Loucy (cell line): ENCODE data around the gene KRT34.

ENCODE experiments used
- H2AFZ ChIP-seq: fragments of 200-600 bp; sonication (generic); 2 replicates; pipeline ENCODE4 v1.6.0; 2016; ENCODE audit warnings: antibody characterized with exemption, mild to moderate bottlenecking, low read length, moderate library complexity
- H3F3A ChIP-seq: fragments of 200-600 bp; 2 replicates; pipeline ENCODE4 v1.6.0; 2016; ENCODE audit warnings: antibody characterized with exemption, low read depth, mild to moderate bottlenecking
- H3K27me3 ChIP-seq: fragments of 200-600 bp; sonication (generic); 2 replicates; pipeline ENCODE4 v1.6.1; 2014; ENCODE audit warnings: low read length, mild to moderate bottlenecking; ENCODE audit not compliant: insufficient read depth, poor library complexity, severe bottlenecking
- H3K36me3 ChIP-seq: fragments of 200-600 bp; sonication (generic); 2 replicates; pipeline ENCODE4 v1.6.1; 2016; ENCODE audit warnings: low read length; ENCODE audit not compliant: insufficient read depth
- H3K4me1 ChIP-seq: fragments of 200-600 bp; sonication (generic); 2 replicates; pipeline ENCODE4 v1.5.1; 2014; ENCODE audit warnings: low read length, mild to moderate bottlenecking; ENCODE audit not compliant: insufficient read depth, poor library complexity, severe bottlenecking
- H3K4me2 ChIP-seq: fragments of 200-600 bp; sonication (generic); 2 replicates; pipeline ENCODE4 v1.6.0; 2014; ENCODE audit warnings: antibody characterized with exemption, low read length, low read depth, mild to moderate bottlenecking; ENCODE audit not compliant: poor library complexity, severe bottlenecking
- H3K4me3 ChIP-seq: fragments of 200-600 bp; sonication (generic); 2 replicates; pipeline ENCODE4 v1.5.1; 2014; ENCODE audit warnings: low read length, mild to moderate bottlenecking, mixed read lengths; ENCODE audit not compliant: poor library complexity, severe bottlenecking
- H3K79me2 ChIP-seq: fragments of 200-600 bp; sonication (generic); 2 replicates; pipeline ENCODE4 v1.6.1; 2014; ENCODE audit warnings: low read length; ENCODE audit not compliant: insufficient read depth
- H3K9ac ChIP-seq: fragments of 200-600 bp; sonication (generic); 2 replicates; pipeline ENCODE4 v1.6.0; 2014; ENCODE audit warnings: mild to moderate bottlenecking, low read depth, low read length, moderate library complexity; ENCODE audit not compliant: poor library complexity, severe bottlenecking
- H3K9me2 ChIP-seq: fragments of 200-600 bp; sonication (generic); replicated peaks from 2 replicates; pipeline ENCODE4 v1.6.1; 2016; ENCODE audit warnings: low read depth, low read length, mixed read lengths
- H3K9me3 ChIP-seq: fragments of 200-600 bp; sonication (generic); 2 replicates; pipeline ENCODE4 v1.6.1; 2014; ENCODE audit warnings: mild to moderate bottlenecking, antibody characterized with exemption, low read length, low read depth; ENCODE audit not compliant: insufficient read depth
- H4K20me1 ChIP-seq: fragments of 200-600 bp; sonication (generic); 2 replicates; pipeline ENCODE4 v1.6.0; 2014; ENCODE audit warnings: antibody characterized with exemption, low read length, mild to moderate bottlenecking; ENCODE audit not compliant: insufficient read depth, poor library complexity, severe bottlenecking
- EZH2phosphoT487 ChIP-seq: fragments of 200-600 bp; IDR thresholded peaks from 2 replicates; pipeline ENCODE4 v1.6.1; 2018; ENCODE audit warnings: antibody characterized with exemption, mild to moderate bottlenecking, moderate library complexity, borderline replicate concordance
- TF ChIP-seq, protein P1 (sequence below): fragments of 200-600 bp; sonication (generic); conservative IDR thresholded peaks from 2 replicates; pipeline ENCODE4 v1.5.1; 2014; ENCODE audit warnings: mild to moderate bottlenecking, antibody characterized with exemption, low read length

KRT34 gene

DNA sequence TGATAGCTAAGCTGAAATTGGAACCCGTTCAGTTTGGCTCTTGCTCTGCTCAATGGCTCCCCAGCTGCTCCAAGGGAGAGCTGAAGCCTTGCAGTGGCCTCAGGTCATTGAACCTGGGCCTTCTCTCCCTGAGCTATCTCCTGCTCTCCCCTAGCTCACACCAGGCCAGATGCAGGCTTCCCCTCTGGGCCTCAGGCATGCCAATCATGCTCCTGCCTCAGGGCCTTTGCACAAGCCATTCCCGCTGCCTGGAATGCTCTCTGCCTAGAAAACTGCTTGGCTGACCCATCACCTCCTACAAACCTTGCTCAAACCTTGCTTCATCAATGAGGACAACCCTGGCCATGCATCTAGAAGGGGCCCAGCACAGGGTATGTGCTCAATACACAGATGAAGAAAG lies 49.9 kb downstream of the KRT34 start:
- TF ChIP-seq, protein P1, sequence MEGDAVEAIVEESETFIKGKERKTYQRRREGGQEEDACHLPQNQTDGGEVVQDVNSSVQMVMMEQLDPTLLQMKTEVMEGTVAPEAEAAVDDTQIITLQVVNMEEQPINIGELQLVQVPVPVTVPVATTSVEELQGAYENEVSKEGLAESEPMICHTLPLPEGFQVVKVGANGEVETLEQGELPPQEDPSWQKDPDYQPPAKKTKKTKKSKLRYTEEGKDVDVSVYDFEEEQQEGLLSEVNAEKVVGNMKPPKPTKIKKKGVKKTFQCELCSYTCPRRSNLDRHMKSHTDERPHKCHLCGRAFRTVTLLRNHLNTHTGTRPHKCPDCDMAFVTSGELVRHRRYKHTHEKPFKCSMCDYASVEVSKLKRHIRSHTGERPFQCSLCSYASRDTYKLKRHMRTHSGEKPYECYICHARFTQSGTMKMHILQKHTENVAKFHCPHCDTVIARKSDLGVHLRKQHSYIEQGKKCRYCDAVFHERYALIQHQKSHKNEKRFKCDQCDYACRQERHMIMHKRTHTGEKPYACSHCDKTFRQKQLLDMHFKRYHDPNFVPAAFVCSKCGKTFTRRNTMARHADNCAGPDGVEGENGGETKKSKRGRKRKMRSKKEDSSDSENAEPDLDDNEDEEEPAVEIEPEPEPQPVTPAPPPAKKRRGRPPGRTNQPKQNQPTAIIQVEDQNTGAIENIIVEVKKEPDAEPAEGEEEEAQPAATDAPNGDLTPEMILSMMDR = no peak
- no peak for TF ChIP-seq EZH2phosphoT487
- Histone ChIP-seq H3F3A (no peaks in the 10 kb centered on the region), H3K36me3 (no peaks in the 10 kb centered on the region), H3K79me2 (no peaks in the 10 kb centered on the region), H3K4me2 (no peak overlapping the region), H3K4me1 (no peaks in the 10 kb centered on the region), H3K9me2 (no peaks in the 10 kb centered on the region), H3K9ac (no peak overlapping the region), H3K27me3 (no peaks in the 10 kb centered on the region), H3K4me3 (no peak overlapping the region), H2AFZ (no peak overlapping the region), H3K9me3 (no peaks in the 10 kb centered on the region), H4K20me1 (no peaks in the 10 kb centered on the region)

GRCh38 chr17:41331606-41332005 lies 50.5 kb downstream of the KRT34 start:
- Histone ChIP-seq H3K9me2 (no peaks in the 10 kb centered on the region), H3K4me1 (no peaks in the 10 kb centered on the region), H3K27me3 (no peaks in the 10 kb centered on the region), H2AFZ (no peak overlapping the region), H3K79me2 (no peaks in the 10 kb centered on the region), H3K36me3 (no peaks in the 10 kb centered on the region), H3F3A (no peaks in the 10 kb centered on the region), H3K4me3 (no peak overlapping the region), H3K9ac (no peak overlapping the region), H4K20me1 (no peaks in the 10 kb centered on the region), H3K9me3 (no peaks in the 10 kb centered on the region), H3K4me2 (no peak overlapping the region)
- no peak for TF ChIP-seq EZH2phosphoT487
- TF ChIP-seq, protein P1 = no peak

DNA sequence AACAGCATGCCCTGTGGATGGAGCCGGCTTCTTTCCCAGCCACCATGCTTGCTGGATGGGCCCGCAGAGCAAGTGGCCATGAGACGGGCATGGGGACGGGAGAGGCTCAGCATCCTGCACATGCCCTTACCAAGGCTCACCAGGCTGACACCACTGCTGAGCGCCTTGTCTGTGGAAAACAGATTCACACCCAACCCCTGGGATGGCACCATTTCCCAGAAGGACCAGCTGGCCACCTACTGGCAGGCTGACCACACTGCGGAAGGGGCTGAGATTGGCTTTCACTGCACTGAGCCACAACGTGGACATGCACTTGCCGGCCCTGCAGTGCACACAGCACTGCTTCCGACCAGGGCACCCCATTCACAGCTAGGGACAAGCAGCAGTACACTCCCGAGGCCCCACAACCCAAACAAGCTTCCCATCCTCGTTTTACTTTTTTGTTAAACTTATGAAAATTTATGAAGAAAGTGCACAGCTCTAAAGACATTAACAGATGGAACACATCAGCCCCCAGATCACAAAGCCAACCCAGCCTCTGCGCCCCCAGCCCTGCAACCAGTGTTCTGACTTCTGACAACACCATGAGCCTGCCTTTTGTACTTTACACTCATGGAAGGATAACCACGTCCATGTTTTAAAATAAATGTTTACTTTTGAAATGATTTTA lies 52.7 kb downstream of the KRT34 start:
- H3K79me2 ChIP-seq = no peaks in the 10 kb centered on the region
- no peak overlapping the region for H3K4me3 ChIP-seq
- H3K9me2 ChIP-seq = no peaks in the 10 kb centered on the region
- H3F3A ChIP-seq = no peaks in the 10 kb centered on the region
- no peaks in the 10 kb centered on the region for H3K36me3 ChIP-seq
- no peak overlapping the region for H2AFZ ChIP-seq
- no peak for TF ChIP-seq EZH2phosphoT487
- TF ChIP-seq, protein P1 = peak; percentile 75
- no peaks in the 10 kb centered on the region for H3K4me1 ChIP-seq
- H3K27me3 ChIP-seq = no peaks in the 10 kb centered on the region
- no peaks in the 10 kb centered on the region for H3K9me3 ChIP-seq
- no peaks in the 10 kb centered on the region for H4K20me1 ChIP-seq
- H3K4me2 ChIP-seq = no peak overlapping the region
- H3K9ac ChIP-seq = no peak overlapping the region
